HG02610 (cell line): Measurements from ENCODE around the gene SLC6A8.
"Not testable (repeated sequence)": the region's sequence is repeated elsewhere in the genome, so short reads cannot be mapped to it uniquely, and the experiment has no call there.

ENCODE experiments used
- ATAC-seq: cut with Tn5 transposase; IDR thresholded peaks from one replicate; pipeline ENCODE4 v1.9.1; 2021; ENCODE audit warnings: mild to moderate bottlenecking, moderate library complexity; ENCODE audit not compliant: unreplicated experiment

Gene SLC6A8

DNA sequence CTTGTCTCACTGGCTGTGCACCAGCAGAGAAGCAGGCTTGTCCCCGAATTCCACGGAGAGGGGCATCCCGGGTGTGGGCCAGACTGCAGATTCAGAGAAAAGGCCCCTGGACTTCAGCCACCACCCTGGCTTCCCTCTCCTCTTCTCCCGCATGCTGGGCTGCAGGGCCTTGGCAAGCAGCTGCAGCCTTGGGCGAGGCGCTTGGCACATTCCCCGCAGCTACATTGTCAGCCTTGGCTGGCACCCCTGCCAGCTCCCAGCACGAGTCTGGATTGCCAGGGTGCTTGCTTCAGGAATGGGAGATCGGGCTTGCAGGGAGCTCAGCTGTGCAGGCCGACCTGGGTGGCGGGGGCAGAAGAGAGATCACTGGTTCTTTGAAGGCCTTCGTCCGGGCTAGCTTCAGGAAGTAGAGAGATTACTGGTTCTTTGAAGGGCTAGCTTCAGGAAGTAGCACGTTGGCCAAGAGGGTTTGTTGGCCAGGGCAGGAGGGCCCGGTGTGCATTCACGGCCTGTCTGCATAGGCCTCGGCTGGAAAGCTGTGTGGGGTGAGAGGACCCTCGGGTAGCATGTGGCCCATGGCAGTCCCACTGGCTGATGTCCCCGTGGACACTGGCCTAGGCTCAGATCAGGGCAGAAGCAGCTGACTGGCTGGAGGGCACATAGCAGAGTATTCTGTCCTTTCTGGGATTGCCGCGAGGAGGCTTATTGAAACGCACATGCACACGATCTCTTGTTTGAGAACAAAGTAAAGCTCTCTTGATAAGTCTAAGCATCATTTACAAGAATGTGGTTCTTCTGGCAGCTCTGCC, 39.6 kb downstream of the SLC6A8 start:
- ATAC-seq: no peak

- ATAC-seq: no peak
Measured at GRCh38 chrX:153728095-153728494, 40.4 kb downstream of the SLC6A8 start.

DNA sequence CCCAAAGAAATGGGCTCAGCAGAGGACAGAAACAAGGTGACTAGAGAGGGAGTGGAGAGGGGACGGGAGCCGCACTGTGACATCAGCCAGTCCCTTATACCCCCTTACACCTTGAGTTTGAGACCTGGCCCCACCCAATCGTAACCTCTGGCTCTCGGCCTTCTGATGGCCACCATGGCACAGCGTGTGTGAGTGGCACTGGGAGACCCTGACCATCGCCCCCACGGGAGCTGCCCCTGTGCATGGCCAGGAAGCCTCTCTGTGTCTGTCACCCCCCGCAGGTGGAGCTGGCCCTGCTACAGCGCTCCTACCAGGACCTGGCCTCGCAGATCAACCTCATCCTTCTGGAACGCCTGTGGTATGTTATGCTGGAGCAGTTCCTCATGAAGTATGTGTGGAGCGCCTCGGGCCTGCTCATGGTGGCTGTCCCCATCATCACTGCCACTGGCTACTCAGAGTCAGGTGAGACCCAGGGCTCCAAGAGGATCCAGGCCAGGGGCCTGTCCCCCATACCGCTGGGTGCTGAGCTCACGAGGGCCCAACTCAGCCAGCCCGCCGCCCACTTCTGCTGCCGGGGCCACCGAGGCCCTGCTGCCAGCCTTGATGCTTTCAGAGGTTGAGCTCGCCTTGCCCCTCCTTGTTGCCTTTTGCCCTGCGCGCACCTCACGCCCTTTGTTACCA, 41.4 kb downstream of the SLC6A8 start:
- ATAC-seq: no peak

DNA sequence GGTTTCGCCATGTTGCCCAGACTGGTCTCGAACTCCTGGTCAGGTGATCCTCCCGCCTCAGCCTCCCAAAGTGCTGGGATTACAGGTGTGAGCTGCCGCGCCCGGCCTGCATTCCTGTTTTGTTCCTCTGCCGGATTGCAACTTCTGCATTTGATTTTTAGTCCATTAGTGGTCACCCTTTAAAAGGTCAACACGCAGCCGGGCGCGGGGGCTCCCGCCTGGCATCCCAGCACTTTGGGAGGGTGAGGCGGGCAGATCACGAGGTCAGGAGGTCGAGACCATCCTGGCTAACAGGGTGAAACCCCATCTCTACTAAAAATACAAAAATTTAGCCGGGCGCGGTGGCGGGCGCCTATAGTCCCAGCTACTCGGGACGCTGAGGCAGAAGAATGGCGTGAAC, 42.4 kb downstream of the SLC6A8 start:
- not testable (repeated sequence) for ATAC-seq

DNA sequence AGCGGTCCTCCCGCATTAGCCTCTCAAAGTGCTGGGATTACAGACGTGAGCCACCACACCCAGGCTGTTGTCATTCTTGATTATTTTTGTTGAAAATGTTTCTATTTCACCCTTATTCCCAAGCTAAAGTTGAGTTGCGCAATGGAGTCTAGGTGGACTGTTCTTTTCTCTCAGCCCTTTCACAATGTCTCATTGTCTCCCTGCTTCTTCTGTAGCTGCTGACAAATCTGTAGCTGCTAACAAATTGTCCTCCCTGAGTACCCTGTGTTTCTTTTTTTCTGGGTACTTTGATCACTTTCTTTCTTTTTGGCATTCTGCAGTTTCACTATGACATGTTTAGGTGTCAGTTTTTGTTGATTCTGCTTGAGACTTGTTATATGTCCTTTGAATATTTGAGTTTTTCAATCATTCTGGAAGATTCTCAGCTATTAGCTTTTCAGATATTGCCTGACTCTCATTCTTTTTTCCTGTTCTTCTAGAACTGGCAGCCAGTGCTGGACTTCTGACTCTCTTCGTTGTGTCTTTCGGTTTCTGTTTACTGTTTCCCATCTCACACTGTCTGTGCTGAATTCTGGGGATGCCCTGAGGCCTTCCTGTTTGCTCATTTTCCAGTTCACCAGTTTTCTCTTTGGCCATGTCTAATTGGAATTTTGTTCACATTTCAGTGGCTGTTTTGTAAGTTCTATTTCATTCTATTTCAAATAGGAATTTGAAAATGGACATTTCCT, 43.6 kb downstream of the SLC6A8 start:
- no peak for ATAC-seq

DNA sequence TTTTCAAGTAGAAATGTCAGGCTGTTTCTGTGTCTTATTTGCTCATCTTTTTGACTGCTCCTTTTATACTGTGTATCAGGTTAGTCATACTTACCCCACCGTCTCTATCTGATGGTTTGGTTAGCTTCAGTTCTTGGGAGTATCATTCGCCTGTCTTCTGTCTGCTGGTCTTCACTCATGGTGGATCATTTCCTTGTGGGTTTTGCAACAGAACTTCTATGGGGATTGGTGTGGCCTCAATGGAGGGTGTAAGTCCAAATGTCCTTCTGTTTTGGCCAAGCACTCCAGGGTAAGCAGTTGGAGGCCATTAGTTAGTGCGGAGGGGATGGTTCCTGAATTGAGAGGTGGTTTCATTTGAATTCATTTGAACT, 44.1 kb downstream of the SLC6A8 start:
- no peak for ATAC-seq

GRCh38 chrX:153732401-153732800, 44.7 kb downstream of the SLC6A8 start:
- ATAC-seq: no peak

DNA sequence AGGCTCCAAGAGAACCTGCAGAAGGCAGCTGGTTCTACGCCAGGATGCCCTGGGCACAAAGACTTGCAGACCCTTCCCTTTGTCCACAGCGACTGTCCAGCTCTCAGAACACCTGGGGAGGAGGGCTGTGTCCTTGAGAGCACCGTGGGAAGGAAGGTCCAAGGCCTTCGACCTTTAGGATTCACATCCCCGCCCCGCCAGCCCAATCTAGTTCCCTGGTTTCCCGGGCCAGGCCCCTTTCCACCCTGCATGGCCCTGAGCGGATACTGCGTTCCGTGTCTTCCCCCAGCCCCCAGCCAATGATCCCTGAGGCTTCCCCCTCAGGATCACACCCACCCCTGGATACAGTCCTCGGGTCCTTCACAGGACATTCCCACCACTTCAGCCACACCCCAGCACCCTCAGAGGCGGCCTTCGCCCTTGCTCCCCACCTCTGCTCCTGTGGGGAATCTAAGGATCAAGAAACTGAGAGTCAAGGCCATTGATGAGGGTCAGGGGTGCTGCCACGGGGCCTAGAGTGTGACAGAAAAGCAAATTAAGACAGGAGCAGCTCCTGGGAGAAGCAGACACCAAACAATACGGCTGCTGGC, 46.0 kb downstream of the SLC6A8 start:
- no peak for ATAC-seq

GRCh38 chrX:153734871-153735270, 47.1 kb downstream of the SLC6A8 start:
- ATAC-seq: no peak

DNA sequence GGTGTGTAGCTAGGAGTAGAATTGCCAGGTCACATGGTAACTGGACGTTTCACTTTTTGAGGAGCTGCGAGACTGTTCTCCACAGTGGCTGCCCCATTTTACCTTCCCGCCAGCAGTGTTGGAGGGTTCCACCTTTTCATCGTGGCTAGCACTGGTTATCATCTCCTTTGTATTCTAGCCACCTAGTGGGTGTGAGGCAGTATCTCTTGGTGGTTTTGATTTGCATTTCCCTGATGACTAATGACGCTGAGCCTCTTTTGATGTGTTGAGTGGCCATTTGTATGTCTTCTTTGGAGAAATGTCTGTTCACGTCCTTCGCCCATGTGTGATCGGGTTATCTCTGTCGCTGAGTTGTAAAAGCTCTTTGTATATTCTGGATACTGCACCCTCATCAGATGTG, 47.5 kb downstream of the SLC6A8 start:
- ATAC-seq: no peak

DNA sequence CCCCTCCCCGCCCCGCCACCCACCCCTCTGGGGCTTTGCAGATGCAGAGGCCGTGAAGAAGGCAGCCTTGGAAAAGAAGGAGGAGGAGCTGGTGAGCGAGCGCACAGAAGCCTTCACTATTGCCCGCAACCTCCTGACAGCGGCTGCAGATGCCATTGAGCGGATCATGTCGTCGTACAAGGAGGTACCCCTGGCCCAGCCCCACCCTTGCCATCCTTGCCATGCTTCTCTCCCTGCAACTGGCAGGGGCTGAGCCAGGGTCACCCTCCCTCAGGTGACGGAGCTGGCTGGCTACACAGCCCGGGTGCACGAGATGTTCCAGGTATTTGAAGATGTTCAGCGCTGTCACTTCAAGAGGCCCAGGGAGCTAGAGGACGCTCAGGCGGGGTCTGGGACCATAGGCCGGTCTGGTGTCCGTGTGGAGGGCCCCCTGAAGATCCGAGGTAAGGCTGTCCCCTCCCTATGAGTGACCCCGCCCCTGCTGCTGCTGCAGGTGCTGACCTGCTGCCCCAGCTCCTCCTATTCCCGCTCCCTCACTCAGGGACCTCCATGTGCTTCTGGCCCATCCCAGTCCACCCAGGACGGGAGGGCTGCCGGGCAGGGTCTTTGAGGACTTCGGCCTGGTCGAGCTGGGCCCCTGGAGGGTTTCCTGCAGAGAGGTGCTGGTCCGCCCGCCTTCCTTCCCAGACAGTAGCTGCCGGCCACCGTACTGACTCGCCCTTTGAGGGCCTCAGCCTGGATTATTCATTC, 48.5 kb downstream of the SLC6A8 start:
- no peak for ATAC-seq

GRCh38 chrX:153736871-153737441, 49.2 kb downstream of the SLC6A8 start:
- ATAC-seq: no peak

GRCh38 chrX:153738056-153738605, 50.4 kb downstream of the SLC6A8 start:
- no peak for ATAC-seq

- no peak for ATAC-seq
Measured at GRCh38 chrX:153739754-153740486, 52.2 kb downstream of the SLC6A8 start.

DNA sequence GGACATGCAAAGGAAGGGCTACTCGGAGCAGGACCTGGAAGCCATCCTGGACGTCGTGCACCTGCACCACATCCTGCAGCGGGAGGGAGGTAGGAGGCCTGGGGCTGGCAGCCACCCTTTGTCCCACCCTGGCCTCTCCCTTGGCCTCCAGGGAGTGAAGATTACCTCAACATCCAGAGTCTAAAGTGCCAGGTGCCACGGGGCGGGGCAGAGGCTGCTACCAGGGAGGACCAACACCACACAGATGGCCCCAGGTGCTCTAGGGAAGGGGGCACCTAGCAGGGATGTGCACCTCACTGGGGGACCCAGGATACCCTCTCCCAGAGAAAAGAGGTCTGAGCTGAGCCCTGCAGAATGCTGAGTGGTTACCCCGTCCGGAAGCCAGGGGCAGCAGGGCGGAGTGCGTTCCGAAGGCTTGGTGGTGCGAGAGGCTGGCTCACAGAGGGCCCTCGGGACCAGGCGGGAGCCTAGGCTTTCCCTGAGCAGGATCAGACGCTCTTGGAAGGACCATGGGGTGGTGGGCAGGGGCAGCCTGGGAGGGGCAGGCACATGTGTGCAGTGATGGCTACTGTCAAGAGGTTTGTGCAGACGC, 53.0 kb downstream of the SLC6A8 start:
- no peak for ATAC-seq

DNA sequence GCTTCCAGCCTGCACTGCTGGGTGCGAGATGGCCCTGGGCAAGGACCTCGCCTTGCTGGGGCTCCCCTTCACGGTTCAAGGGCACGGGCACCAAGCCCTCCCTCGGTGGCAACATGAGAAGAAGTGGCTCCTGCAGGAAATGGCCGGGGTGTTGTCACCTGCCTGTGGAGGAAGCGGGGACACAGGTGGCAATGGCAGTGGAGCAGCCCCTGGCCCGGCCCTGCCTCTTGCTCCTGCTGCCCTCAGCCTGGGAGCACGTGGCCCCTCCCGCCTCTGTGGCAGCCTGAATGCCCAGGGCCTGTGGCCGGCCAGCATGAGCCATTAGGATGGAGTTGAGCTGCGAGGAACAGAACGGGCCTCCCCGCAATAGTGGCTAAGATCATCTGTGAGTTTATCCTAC, 53.7 kb downstream of the SLC6A8 start:
- ATAC-seq: no peak

GRCh38 chrX:153742111-153742510, 54.4 kb downstream of the SLC6A8 start:
- not testable (repeated sequence) for ATAC-seq

DNA sequence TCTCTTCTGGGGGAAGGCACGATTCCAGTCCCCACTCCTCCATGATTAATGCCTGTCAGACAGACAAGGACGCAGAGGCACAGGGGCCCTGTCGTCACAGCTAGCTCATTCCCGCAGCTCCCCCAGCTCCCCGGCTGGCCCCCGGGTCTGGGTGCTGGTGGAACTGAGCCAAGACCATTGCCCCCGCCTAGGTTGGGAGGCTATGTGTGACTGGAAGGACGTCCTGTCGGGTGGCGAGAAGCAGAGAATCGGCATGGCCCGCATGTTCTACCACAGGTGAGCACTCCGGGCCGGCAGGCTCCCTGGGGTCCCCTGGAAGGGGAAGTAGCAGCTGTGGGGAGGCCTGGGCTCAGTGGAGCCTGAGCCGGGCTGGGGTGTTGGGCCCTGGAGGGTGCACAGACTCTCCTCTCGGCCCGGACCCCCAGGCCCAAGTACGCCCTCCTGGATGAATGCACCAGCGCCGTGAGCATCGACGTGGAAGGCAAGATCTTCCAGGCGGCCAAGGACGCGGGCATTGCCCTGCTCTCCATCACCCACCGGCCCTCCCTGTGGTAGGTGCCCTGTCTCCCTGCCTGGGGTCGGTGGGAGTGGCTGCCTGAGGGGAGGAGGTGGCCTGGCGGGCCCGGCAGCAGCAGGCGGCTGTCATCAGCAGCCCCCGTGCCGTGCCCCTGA, 55.2 kb downstream of the SLC6A8 start:
- not testable (repeated sequence) for ATAC-seq
